Adrenal gland (tissue), 19 donors: ENCODE measurements around the gene DSG1. TPM values are rescaled to one million over a fixed set of nuclear protein-coding genes. Genes with fewer than 3 reads are reported as not detected.

Experiments used
- DNase-seq, 7 donors: peaks; one replicate each; pipeline ENCODE4 v3.0.0-alpha.2; 2019 to 2020
- H3K27ac ChIP-seq, 5 donors: fragments of 200-600 bp; sonication (generic) in 4 of 5; 1 replicate in 3 of 5; 2 replicates in 2 of 5; pipeline versions ENCODE4 v1.5.1 to v1.8.0; 2016 to 2020; ENCODE audit warnings: mild to moderate bottlenecking in 1 of 5
- H3K27me3 ChIP-seq: fragments of 200-600 bp; 2 replicates; pipeline ENCODE4 v1.8.0; 2021
- H3K36me3 ChIP-seq, 2 donors: fragments of 200-600 bp; replicated peaks in 1 of 2; 1 replicate in 1 of 2; 2 replicates in 1 of 2; pipeline versions ENCODE4 v1.5.1 to v1.8.0; 2018 to 2022
- H3K4me1 ChIP-seq, 2 donors: fragments of 200-600 bp; replicated peaks in 1 of 2; 1 replicate in 1 of 2; 2 replicates in 1 of 2; pipeline versions ENCODE4 v1.5.1 to v1.8.0; 2018 to 2021
- H3K4me3 ChIP-seq, 4 donors: fragments of 200-600 bp; sonication (generic) in 3 of 4; one replicate each; pipeline ENCODE4 v1.5.1; 2016 to 2018
- H3K9me3 ChIP-seq, 3 donors: fragments of 200-600 bp; sonication (generic) in 1 of 3; replicated peaks in 1 of 3; 1 replicate in 2 of 3; 2 replicates in 1 of 3; pipeline versions ENCODE4 v1.5.1 to v1.8.0; 2016 to 2021
- POLR2A ChIP-seq, 2 donors: fragments of 450-650 bp; IDR thresholded peaks; one replicate each; pipeline ENCODE4 v1.6.1; 2017; ENCODE audit warnings: antibody characterized with exemption in 2 of 2, mild to moderate bottlenecking in 2 of 2, moderate library complexity in 1 of 2
- WGBS, 4 donors: extraction: QIAGEN DNeasy Blood & Tissue Kit in 2 of 4; methylation state at CpG; one replicate each; pipeline versions ENCODE4 v1.1.5 to v1.1.7; 2013 to 2017; 5-methylcytosine and 5-hydroxymethylcytosine counted together
- intact Hi-C, 2 donors: fragments of 100-400 bp; cut with DNase I; formaldehyde crosslinking; loops; one replicate each; pipeline versions ENCODE4 v1.14.1 to v1.15.0; 2022 to 2023
- long read RNA-seq, 10 donors: library from polyadenylated mRNA in 3 of 10; unstranded in 2 of 10; stranded (forward) in 1 of 10; transcript quantifications; one replicate each; pipeline ENCODE4 v2.0.0 and lab custom pipeline, GENCODE V29; 2021 to 2026
- polyA plus RNA-seq, 3 donors: library from polyadenylated mRNA; stranded (reverse); fragments of 200-250 nt in 2 of 3; fragments of 350-450 nt in 1 of 3; fragmentation: Illumina TruSeq in 1 of 3; extraction: RNeasy Lipid Tissue Mini Kit (QIAGEN cat#74804) in 1 of 3; gene quantifications; one replicate each; pipeline ENCODE4 v1.2.3, GENCODE V29; 2013 to 2014
- total RNA-seq, 9 donors: library from RNA; depleted of rRNA in 4 of 9; stranded (reverse); fragments of >200 nt in 4 of 9; fragments of 120-200 nt in 1 of 9; fragmentation: NEBNext Ultra II Directional in 1 of 9; extraction: Animal tissue kit (Norgen Biotek cat#: 25700) in 1 of 9; gene quantifications; one replicate each; pipeline versions ENCODE4 v1.1.0 to v1.2.4, GENCODE V29; 2013 to 2023
- TF ChIP-seq, protein P1 (sequence below), 6 experiments: fragments of 450-650 bp in 4 of 6; fragments of 200-600 bp in 2 of 6; sonication (generic) in 1 of 6; IDR thresholded peaks; 1 replicate in 5 of 6; 2 replicates in 1 of 6; pipeline versions ENCODE4 v1.5.1 to v1.8.0; 2016 to 2021; ENCODE audit warnings: antibody characterized with exemption in 6 of 6, mild to moderate bottlenecking in 2 of 6, moderate library complexity in 1 of 6
- donor health status: healthy with polysubstance abuse.
- donor health status: Bipolar disorder and iron deficiency.
- donor health status: DM: yes; HTN: yes; CAD: no.
- donor health status: DM: no; HTN: no; CAD: no.
- donor health status: DM: no; HTN: no; CAD: no.
- donor health status: DM: yes; HTN: yes; CAD: no.

The DSG1 gene
- not detected for total RNA-seq
- polyA plus RNA-seq, result under 1 TPM in 1 of 3 donors, not detected in 2; 0.03 TPM
- long read RNA-seq, donor 1, result 0 reads
- long read RNA-seq, donor 2, result 0 reads
- long read RNA-seq, donor 3, result 0 reads
- long read RNA-seq, donor 4, result 0 reads
- long read RNA-seq, donor 5, result 0 reads
- long read RNA-seq, donor 6, result 0 reads
- long read RNA-seq, donor 7, result 0 reads
- long read RNA-seq, donor 8, result 0 reads
- long read RNA-seq, donor 9, result 0 reads
- long read RNA-seq, donor 10, result 0 reads

DNA sequence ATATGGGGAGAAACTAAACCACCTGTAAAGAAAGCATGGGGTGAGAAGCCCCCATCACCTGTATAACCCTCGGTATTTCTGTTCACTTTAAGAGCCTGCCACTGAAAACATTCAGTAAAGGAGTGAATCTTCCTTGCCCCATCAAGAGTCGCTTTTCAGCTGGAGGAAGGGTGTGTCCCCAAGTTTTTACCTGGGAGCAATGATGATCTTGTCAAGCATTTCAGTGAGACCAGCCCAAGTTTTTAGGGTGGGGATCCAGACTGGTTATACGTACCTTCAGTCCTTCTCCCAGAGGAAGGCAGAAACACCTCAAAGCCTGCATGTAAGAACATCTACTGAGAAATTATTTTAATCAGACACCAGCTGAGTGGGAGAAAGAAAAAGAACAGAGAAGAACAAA is at the start of gene DSG1:
DSG1 (plus strand) TSS at position 301 of the 400 bp plus-strand sequence. CDS start 141 bp downstream, outside the sequence.
- no peak for TF ChIP-seq POLR2A (IDR thresholded peaks at IDR 0.05)
- TF ChIP-seq, protein P1, sequence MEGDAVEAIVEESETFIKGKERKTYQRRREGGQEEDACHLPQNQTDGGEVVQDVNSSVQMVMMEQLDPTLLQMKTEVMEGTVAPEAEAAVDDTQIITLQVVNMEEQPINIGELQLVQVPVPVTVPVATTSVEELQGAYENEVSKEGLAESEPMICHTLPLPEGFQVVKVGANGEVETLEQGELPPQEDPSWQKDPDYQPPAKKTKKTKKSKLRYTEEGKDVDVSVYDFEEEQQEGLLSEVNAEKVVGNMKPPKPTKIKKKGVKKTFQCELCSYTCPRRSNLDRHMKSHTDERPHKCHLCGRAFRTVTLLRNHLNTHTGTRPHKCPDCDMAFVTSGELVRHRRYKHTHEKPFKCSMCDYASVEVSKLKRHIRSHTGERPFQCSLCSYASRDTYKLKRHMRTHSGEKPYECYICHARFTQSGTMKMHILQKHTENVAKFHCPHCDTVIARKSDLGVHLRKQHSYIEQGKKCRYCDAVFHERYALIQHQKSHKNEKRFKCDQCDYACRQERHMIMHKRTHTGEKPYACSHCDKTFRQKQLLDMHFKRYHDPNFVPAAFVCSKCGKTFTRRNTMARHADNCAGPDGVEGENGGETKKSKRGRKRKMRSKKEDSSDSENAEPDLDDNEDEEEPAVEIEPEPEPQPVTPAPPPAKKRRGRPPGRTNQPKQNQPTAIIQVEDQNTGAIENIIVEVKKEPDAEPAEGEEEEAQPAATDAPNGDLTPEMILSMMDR (IDR thresholded peaks at IDR 0.05), result no peak
- no peak within 1 kb of the TSS for H3K4me3 ChIP-seq
- intact Hi-C loops, result no loop called here
- DNase-seq, result no peak
- no peak within 1 kb of the TSS for H3K27ac ChIP-seq
- WGBS, 4 donors, result 70 to 78% (median 75%) methylated on average over 3 of the region's 3 CpGs
- H3K9me3 ChIP-seq, result peaks cover 0 to 4% (median 0%) of the 10 kb centered on the region in 3 donors
- no peaks in the 10 kb centered on the region for H3K4me1 ChIP-seq
- no peaks in the 10 kb centered on the region for H3K27me3 ChIP-seq
- H3K36me3 ChIP-seq, result no peaks in the 10 kb centered on the region

DNA sequence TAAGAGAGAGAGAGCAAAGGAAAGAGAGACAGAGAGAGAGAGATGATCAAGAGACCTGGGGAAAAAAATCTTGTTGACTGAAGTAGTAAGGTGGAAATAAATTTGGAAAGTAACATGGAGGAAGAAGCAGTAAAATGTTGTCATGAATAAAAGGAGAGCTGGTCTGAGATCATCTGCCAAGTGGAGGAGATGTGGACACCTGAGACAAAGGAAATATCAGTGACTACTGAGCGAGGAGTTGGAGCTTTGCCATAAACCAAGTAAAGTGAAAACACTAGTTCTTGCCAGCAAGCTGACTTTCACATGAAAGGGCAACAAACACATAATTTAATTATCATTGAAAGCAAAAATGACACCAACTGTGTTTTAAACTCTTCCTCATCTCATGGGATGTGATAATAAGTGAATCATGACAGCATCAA is 49.0 kb upstream of the DSG1 start:
- TF ChIP-seq, protein P1 (IDR thresholded peaks at IDR 0.05), result no peak
- no peak for TF ChIP-seq POLR2A (IDR thresholded peaks at IDR 0.05)
- Histone ChIP-seq H3K4me3 (no peak overlapping the region), H3K36me3 (no peaks in the 10 kb centered on the region), H3K9me3 (no peaks in the 10 kb centered on the region), H3K27me3 (no peaks in the 10 kb centered on the region), H3K4me1 (no peaks in the 10 kb centered on the region), H3K27ac (no peak overlapping the region)
- WGBS, 4 donors, result 30 to 53% (median 40%) methylated on average over 1 of the region's 1 CpG
- DNase-seq, result no peak
- intact Hi-C loops, result no loop called here

DNA sequence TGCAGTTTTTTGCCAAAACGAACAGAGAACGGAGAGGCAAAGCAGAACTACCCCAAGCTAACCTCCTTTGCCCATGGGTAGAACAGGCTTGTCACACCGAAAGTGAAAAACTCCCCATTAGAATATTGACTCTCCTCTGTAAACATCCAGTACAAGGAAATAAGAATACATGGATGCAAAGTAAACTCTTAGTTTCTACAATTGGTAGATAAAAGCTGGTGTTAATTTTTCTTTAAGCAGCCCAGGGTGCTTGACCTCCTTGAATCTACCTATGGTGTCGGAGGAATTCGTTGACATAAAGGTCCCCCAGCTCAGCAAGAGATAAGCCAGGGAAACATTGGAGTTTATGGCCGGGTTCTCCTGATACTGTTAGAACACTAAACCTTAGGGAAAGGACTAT is 48.4 kb upstream of the DSG1 start:
- H3K36me3 ChIP-seq, result no peaks in the 10 kb centered on the region
- 60 to 70% (median 64%) methylated on average over 6 of the region's 6 CpGs for WGBS, 4 donors
- H3K27me3 ChIP-seq, result no peaks in the 10 kb centered on the region
- no peak for DNase-seq
- no peak overlapping the region for H3K27ac ChIP-seq
- no peaks in the 10 kb centered on the region for H3K4me1 ChIP-seq
- no peaks in the 10 kb centered on the region for H3K9me3 ChIP-seq
- TF ChIP-seq, protein P1 (IDR thresholded peaks at IDR 0.05), result no peak
- no peak for TF ChIP-seq POLR2A (IDR thresholded peaks at IDR 0.05)
- no peak overlapping the region for H3K4me3 ChIP-seq
- intact Hi-C loops, result no loop called here

DNA sequence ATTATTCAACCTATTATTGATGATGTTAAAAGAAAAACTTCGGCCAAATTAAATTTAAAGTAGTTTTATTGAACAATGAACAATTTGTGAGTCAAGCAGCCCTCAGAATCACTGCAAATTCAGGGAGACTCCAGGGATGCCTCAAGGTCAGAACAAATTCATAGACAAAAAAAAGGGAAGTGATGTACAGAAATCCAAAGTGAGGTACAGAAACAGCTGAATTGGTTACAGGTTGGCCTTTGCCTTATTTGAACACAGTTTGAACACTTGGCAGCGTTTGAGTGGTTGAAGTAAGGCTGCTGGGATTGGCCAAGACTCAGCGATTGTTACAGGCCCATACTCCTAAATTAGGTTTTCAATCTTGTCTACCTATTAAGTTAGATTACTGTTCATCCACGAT is 47.4 kb upstream of the DSG1 start:
- Histone ChIP-seq H3K36me3 (no peaks in the 10 kb centered on the region), H3K4me1 (no peaks in the 10 kb centered on the region), H3K4me3 (no peak overlapping the region), H3K27me3 (no peaks in the 10 kb centered on the region), H3K27ac (no peak overlapping the region), H3K9me3 (no peaks in the 10 kb centered on the region)
- 74 to 87% (median 82%) methylated on average over 4 of the region's 4 CpGs for WGBS, 4 donors
- intact Hi-C loops, result no loop called here
- no peak for TF ChIP-seq POLR2A (IDR thresholded peaks at IDR 0.05)
- TF ChIP-seq, protein P1 (IDR thresholded peaks at IDR 0.05), result no peak
- no peak for DNase-seq
